Measurements from ENCODE around the gene CTDP1.

The CTDP1 gene

DNA sequence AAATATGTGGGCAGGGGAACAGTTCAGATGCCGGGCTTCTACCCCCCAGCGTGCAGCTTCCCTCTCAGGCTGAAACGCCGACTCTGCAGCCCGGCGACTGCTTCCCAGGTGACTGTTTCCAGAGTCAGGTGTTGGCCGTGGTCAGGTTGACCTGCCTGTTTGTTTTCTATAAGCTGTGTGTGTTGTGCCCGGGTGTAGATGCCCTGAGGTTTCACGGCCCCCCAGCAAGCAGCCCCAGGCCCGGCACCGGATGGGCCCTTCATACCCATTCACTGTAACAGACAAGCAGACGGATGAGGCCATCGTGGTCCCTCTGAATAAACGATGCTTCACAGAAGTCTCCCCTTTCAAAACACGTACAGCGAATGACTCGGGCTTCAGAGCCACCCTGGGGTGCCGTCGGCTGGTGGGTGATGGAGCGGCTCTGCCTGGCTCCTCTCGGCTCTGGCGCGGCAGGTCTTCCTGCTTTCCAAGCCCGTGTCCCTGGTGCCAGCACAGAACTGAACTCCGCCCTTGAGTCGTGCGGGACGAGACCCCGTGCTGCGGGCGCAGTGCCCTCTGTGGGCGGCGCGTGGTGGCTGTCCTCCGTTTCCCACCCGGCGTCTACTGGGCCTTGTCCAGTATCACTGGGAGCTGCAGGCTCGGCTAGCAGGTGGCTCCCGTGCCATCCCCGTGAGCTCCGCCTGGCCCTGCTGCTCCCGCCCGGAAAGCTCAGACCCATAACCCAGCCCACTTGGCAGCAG lies 103.1 kb downstream of the CTDP1 start:
- no peak for DNase-seq (ENCODE audit: low read depth in 2 of 2)

DNA sequence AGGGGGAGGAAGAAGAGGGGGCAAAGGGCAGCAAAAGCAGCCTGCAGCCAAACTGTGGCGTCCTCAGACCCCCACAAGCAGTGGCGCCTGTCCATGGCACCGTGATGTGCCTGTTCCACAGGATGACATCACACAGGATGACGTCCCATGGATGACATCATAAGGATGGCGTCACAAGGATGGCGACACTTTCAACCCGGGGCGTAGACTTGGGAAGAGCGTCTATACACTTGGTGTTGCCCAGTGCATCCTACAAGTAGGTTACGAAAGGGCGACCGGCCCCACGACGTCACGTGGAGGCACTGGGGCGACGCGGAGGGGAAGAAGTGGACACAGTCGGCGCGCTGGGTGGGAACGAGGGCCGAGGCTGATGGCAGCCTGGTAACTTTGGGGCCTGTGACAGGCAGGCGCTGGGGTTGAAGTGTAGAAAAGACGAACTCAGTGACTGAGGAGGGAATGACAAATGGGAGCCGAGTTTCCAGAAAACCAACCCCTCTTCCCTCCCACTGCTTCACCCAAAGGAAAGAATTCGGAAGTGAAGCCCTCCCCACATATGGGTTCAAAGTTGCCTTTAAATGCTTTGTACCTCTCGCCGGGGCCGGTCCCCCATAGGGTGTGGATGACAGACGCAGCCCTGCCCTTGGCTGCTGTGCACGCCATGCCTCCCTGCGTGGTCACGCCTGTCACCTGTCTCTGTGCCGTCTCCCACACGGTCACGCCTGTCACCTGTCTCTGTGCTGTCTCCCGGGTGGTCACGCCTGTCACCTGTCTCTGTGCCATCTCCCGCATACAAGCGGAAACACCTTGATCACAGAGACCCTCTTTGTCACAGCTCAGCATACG lies 104.7 kb downstream of the CTDP1 start:
- DNase-seq (ENCODE audit: low read depth in 2 of 2): no peak

DNA sequence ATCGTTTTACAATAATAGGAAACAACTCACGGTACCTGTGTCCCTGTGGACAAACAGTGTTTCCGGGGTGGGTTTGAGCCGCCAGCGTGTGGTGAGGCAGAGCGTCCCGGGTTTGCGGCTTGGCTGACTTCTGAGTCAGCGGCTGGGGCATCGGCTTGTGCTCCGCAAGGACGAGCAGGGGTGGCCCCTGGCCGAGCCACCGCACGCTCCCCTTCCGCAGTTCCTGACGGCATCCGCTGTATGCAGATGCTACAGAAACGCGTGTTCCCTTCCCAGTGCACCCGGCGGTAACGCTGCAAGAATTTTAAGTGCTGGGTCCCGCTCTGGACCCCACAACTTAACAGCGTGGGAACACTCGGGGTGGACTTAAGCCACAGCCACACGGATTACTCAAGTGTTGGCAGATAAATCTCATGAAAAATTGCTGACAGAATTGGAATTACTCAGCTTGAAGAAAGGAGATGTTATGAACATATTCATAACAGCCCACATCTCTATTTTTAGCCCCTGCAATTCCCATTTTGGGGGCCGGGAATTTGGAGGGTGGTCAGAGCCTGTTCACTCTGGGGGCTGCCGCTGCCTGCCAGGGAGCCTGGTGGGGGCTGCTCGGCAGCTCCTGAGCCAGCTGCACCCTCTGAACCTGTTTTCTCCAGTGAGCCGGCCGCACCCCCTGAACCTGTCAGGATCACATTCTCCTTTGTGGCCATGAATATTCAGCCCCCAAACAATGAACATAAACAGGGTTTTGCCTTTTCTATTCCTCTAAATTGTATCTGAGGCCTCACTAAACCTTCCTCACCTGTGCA lies 105.6 kb downstream of the CTDP1 start:
- DNase-seq (ENCODE audit: low read depth in 2 of 2): no peak

DNA sequence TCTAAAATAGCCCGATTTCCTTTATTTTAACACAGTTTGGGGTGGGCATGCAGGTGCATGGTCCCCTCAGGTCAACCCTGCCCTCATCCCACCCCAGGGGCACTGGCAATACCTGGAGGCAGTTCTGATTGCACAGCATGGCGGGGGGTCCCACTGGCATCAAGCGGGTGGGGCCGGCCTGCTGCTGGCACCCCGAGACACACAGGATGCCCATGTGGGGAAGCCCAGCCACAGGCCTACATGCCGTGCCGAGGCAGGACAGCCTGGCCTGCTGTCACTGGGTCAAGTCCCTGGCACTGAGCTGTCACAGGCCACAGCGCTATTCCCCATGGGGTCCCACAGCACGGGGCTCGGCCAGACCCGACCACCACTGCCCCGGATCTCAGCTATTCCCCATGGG lies 106.2 kb downstream of the CTDP1 start:
- DNase-seq (ENCODE audit: low read depth in 2 of 2): no peak

DNA sequence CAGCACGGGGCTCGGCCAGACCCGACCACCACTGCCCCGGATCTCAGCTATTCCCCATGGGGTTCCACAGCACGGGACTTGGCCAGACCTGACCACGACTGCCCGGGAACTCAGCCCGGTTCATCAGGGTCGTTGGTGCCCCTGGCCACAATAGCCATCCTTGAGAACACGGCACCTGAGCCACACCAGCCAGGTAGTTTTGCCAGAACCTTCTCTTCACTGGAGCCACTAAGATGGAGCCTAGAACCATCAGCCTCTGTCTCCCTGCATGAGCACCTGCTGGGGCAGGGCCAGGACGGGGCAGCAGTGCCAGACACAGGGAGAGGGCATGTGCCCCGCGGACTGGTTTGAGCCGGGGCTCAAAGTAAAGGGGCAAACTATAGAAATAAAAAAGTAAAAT lies 106.7 kb downstream of the CTDP1 start:
- no peak for DNase-seq (ENCODE audit: low read depth in 2 of 2)

DNA sequence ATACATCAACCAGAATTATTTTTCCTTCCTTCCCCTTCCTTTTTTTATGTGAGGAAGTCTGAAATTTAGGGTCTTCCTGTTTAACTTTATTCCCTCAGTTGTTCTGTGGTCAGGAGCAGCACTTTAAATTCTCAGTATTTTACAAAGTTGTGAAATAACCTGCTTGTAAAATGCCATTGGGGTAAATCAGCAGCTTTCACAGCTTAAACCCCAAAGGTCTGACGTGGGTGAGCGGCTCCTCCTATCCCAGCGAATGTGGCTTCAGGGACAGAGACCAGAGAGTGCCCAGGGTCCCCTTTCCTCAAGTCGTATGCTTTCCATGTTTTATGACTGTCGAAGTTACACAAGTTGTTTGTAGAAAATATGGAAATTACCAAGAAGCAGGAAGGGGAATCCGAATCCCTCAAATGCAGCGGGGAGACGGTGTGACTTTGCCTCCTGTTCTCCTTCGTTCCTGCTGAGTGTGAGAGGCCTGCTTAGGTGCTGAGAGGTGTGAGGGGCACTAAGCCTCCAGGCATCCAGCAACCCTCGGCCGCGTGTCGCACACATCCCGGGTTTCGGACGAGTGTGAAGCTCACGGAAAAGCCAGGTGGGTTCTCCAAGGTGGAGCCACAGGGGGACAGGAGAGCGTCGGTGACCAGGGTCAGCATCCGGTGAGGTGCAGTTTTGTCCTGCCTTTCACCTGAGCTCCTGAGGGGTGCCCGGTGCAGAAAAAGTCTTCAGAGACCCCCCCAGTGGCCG lies 107.4 kb downstream of the CTDP1 start:
- DNase-seq (ENCODE audit: low read depth in 2 of 2): no peak

DNA sequence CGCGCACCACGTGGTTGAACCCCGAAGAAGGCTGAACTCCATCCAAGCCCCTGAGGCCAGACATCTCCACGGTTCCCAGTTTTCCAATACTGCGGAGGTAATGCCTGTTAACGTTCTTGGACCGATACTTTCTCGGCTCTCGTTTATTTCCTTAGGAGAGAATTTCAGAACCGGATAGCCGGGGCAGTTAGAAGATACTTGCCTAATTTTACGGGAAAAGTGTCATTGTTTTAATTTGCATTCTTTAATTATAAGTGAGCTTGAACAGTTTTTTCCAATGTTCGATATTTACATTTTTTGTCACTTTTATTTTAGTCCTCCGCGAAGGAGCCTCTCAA lies 107.9 kb downstream of the CTDP1 start:
- DNase-seq (ENCODE audit: low read depth in 2 of 2): no peak

DNA sequence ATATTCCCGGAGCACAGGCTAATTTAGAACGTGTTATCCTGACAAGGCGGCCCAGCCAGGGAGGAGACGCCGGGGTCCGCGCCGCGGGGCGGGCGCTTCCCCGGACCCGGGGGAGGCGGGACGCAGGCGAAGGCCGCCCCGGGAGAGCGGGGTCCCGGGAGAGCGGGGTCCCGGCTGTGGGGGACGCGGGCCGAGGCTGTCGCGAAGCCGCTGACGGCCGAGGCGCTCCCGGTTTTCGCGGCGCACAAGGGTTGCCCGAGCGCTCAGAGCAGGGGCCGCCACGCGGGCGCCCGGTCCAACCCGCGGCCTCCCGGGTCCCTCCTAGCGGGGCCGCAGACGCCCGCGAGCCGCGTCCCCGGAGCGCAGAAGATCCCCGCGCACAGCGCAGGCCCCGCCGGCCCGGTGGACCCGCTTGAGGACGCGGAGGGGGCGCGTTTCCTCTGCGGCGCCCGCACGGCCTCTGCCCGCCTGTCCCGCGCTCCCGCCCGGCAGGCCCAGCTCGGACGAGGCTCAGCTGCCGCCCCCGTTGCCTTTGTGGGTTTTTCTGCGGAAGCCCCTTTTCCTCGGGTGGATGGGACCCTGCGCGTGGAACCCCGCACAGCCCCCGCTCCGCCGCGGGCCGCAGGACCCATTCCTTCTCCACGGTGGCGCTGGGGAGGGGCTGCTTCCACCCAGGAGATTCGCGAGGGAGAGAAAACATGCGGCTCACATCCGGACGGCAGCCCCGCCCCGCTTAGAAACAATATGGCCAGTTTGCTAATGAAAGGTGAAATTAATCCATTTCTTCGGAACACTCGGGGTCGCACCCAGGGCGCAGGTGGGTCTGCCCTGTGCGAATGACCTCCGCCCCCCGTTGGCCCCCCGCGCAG lies 108.5 kb downstream of the CTDP1 start:
- DNase-seq (ENCODE audit: low read depth in 2 of 2): no peak

DNA sequence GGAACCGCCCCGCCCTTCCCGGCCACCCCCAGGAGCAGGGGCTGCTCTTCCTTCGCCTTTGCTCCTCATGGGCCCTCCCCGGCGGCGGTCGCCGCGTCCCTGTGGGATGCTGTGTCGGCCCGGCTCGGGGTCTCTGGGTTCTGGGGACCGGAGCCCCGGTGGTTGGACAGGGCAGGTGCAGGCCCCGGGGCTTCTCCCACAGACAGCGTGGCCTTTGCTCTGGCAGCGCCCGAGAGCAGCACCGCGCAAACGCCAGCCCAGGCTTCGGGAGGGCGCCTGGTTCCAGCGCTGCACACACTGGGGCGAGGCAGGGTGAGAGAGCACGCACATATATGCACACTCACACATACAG lies 109.1 kb downstream of the CTDP1 start:
- DNase-seq (ENCODE audit: low read depth in 2 of 2): no peak

DNA sequence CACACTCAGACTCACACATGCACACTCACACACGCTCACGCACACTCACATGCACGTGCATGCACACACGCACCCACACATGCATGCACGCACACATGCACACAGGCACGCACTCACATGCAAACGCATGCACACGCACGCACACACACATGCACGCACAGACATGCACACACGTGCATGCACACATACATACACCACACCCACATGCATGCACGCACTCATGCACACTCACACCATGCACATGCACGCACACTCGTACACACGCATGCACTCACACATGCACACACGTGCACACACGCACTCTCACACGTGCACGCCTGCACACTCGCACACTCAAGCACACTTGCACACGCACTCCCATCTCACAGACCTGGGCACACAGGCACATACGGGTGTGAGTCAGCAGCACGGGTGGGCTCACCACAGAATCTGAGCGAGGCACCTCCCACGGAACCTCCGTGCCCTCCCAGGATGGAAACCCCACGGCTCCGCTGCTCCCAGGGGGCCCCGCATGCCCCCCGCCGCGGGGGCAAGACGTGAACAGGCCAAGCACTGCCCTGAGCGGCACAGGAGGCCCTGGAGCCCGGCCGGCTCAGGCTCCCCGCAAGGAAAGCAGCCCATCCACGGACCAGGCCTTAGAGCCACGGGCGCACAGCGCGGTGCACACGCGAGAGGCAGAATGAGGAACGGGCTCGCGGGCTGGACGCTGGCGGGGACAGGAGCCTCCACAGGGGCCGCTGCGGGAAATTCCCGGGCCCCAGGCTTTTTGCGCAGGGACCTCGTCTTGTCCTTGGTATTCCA lies 109.7 kb downstream of the CTDP1 start:
- no peak for DNase-seq (ENCODE audit: low read depth in 2 of 2)

DNA sequence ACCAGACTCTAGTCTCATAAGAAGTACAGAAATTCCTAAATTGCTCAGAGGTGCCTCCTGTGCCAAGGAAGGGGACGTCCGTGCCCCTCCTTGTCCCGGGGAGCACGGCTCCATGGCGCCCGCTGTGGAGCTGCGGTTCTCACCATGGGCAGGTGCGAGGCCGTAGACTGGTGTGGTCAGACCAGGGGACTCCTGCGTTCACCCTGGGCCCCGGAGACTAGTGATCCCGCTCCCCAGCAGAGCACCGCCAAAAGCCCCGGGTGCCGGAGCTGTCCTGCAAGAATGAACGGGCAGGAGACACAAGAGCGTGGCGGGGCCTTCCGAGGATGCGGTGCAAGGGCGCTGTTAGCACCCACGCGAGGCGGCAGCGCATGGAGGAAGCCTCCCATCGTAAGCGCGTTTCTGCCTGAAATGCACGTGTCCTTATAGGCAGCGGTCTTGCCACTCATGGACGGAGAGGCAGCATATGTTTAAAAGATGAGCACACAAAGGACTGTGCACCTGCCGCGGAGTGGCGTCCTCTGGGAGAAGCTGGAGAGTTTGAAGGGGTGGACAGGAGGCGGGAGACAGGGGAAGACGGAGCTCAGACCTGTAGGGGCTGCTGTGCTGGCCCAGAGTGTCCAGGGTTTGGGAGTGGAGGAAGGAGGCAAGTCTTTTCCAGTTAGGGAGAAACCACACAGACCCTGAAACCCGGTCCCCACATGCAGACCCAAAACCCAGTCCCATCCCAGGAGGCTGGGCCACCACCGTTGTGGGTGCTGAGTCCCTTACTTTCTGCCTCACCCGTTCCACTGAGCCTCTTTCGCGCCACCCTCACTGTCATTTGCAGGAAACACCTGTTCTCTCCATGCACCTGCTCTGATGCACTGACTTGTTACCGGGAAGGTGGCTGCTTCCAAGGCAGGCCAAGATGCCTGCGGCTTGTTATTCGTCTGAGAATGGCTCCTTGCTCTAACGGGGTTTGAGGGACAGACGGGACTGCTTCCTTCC lies 110.6 kb downstream of the CTDP1 start:
- DNase-seq (ENCODE audit: low read depth in 2 of 2): no peak

DNA sequence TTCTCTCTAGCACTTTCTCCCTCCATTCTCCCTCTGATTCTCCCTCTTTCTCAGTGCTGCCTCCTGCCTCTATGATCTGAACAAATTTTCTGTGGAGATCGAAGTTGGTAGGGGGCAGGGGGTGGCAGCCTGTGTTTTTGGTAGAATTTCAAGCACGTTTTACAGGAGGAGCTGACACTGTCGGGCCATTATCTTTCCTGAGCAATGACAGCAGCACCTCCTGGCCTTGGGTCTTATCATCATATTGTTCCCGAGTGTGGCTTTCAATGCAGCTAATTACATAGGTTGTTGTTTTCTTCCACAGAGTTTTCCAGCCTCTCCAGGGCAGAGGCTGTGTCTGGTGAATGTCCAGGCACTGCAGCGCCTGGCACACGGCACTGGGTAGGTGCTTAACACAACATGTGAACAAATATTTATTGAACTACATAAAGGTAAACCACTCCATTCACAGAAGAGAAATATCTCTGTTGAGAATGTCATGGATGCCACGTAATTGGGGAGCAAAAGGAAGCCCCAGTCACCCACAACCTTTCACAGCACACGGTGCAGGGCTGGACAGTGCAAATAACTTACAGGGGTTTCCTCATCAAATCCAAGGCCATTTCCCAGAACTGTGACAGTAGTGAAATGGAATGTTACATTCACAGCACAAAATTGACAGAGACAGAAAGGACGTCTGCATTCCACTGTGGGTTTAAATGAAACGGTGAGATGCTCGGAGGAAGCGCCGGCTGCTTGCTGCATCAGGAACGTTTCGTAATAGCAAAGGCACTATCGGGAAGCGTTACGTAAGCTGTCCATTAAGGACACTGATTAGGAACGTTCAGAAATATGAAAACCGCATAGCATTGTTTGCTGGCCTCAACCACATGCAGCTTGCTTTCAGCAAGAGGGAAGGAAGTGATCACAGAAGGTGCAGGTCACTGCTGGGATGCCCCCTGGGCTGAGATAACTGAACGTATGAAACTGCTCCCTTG lies 111.7 kb downstream of the CTDP1 start:
- no peak for DNase-seq (ENCODE audit: low read depth in 2 of 2)

DNA sequence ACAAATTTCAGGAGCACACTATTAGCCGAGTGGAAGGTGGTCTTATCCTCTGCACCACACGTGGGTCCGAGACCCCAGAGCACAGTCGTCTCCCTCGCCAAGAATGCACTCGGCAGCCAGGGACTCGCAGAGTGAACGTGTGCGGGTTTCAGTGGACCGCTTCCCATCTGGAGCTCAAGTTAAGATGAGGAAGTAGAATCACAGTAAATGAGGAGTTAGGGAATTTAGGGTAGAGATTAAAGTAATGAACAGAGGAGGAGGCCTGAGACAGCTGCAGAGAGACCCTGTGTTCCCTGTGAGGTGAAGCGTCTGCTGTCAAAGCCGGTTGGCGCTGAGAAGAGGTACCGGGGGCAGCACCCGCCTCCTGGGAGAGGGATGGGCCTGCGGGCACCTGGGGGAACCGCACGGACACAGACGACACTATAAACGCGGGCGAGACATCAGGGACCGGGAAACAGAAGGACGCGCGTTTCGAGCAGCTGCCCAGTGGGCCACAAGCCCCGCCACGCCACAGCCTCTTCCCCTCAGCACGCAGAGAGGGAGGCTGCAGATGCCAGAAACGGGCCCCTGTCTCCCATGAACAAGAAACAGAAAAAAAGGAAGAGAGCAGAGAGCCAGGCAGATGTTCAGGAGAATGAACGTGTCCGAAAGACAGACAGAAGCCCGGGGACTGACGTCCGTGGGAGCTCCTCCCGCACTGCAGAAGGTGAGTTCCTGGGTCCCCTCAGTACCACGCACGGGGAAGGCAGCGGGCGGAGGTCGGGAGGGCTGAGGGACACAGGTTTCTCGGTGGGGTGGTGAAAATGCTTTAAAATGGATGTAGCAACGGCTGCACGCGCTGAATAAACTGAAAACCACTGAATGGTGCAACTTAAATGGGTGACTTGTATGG lies 112.7 kb downstream of the CTDP1 start:
- DNase-seq (ENCODE audit: low read depth in 2 of 2): no peak

DNA sequence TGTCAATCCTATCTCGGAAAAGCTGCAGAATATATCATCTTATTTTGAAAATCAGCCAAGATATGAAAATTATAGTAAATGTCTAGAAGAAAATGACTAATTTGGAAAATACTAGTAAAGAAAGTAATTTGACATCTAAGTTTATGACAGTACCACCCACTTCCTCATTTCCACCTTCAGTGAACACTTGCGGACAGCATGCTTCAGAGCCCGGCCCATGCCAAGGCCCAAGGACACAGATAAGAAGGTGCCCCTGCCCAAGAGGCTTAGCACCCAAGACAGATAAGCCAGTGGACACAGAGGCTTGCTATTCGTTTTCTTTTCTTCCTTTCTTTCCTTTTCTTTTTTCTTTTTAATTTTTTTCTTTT lies 113.4 kb downstream of the CTDP1 start:
- DNase-seq (ENCODE audit: low read depth in 2 of 2): no peak

DNA sequence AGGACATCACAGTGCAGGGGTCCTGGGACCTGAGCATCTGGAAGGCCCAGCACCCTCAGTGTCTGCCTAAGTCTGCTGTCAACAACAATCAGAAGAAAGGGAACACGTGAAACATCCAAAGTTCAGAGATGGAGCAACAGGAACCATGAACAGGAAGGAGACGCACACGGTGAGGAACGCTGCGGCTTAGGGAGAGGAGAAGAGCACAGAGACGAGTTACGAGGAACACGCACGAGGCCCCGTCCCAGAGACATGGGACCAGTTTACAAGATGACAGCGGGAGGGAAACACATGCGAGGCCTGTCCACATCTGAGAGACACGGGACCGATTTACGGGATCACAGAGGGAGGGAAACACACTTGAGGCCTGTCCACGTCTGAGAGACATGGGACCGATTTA lies 115.2 kb downstream of the CTDP1 start:
- DNase-seq (ENCODE audit: low read depth in 2 of 2): no peak

DNA sequence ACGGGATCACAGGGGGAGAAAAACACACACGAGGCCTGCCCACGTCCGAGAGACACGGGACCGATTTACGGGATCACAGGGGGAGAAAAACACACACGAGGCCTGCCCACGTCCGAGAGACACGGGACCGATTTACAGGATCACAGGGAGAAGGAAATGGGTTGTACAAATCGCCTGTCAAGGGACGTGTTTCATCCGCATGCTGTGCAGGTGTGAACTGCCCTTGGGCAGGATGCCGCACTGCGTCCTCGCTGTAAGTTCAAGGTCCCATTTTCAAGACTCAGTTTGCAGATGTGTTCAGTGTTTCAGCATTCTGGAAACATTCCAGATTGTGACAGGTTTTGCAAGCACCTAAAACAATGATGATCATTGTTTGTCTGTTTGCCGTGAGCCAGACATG lies 115.8 kb downstream of the CTDP1 start:
- DNase-seq (ENCODE audit: low read depth in 2 of 2): no peak

DNA sequence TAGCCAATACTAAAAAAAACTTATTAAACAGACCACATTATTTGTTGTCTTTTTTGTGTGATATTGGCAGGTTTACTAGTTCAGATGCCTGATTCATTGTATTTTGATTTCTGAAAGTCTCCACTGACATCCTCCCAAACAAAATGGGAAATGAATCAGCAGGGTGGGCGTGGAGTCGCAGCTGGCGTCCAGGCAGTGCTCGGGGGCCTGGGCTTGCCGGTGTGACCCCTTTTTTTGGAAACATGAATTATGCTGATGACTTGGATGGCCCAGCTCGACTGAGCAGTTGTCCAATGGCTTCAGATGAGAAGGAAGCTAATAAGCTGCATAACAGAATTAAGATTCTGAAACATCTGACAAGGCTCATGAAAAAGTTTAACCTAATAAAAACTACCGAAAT lies 116.4 kb downstream of the CTDP1 start:
- DNase-seq (ENCODE audit: low read depth in 2 of 2): no peak
